Stimulated activated naive CD8-positive, alpha-beta T cell treated with anti-CD3 and anti-CD28 coated beads, Interleukin-15, amount 100 ng/mL, for 72 hours (primary cell): ENCODE data around the gene PTHLH.
A peak's percentile ranks its signal among the peaks of the same experiment; 100 is the strongest.

Source experiments
- ATAC-seq: fragments of 150-1000 bp; cut with Tn5 transposase; 2 replicates; pipeline ENCODE4 v1.10.0; 2021; ENCODE audit warnings: mild to moderate bottlenecking, moderate library complexity
- DNase-seq, 2 donors: peaks; one replicate each; pipeline ENCODE4 v3.0.0; 2021 to 2022
- H3K27ac Mint-ChIP-seq, 2 donors: one replicate each; pipeline ENCODE4 v1.8.0; 2022; ENCODE audit warnings: mild to moderate bottlenecking in 2 of 2, mixed read lengths in 2 of 2, moderate library complexity in 2 of 2
- H3K27me3 Mint-ChIP-seq: one replicate; pipeline ENCODE4 v1.8.0; 2022; ENCODE audit warnings: mixed read lengths
- H3K4me1 Mint-ChIP-seq: one replicate; pipeline ENCODE4 v1.8.0; 2022; ENCODE audit warnings: mild to moderate bottlenecking, mixed read lengths
- H3K4me3 Mint-ChIP-seq, 2 donors: one replicate each; pipeline ENCODE4 v1.8.0; 2022; ENCODE audit warnings: mild to moderate bottlenecking in 2 of 2, mixed read lengths in 2 of 2, moderate library complexity in 1 of 2
- H3K9me3 Mint-ChIP-seq, 2 donors: one replicate each; pipeline ENCODE4 v1.8.0; 2022; ENCODE audit warnings: mixed read lengths in 2 of 2

PTHLH gene

DNA sequence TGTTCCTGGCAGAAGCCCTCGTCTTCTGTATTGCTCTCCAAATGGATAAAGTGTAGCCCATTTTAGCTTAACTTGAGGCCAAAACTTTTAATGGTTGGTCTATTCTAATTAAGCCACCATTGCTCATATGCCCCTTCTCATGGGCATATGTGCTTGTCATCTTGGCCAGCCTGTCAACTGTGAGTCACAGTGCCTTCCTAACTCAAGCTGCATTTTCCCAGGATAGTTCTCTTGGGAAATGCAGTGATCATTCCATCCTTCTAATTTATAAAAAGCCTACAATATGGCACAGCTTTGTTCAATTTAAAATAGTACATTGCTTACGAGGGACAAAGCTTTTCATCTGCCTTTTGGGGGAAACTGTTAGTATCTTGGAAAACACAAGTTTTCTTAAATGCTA is 6.6 kb downstream of the PTHLH start:
- H3K4me3 Mint-ChIP-seq, result no peak overlapping the region
- no peak overlapping the region for H3K27ac Mint-ChIP-seq
- H3K9me3 Mint-ChIP-seq, result no peaks in the 10 kb centered on the region
- ATAC-seq (no peak), DNase-seq (no peak)
- peaks cover 20% of the 10 kb centered on the region for H3K4me1 Mint-ChIP-seq
- peaks cover 85% of the 10 kb centered on the region for H3K27me3 Mint-ChIP-seq

DNA sequence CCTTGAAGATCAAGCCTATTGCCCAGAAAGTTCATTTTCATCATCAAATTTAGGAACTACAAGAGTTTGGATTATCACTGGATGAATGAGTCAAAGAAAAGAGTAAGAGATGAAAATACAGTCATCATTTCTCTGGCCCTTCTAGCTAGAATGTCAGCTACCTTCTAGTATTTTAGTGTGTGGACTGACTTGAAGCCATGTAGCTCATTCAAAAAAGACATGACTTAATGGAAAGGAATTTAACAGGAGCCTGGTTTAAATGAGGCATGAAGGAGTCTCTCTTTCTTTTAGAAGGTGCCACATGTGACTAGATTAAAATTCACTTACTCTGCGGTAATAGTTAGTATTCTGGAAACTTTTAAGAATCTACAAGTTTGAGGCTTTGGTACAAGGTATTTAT is 7.1 kb downstream of the PTHLH start:
- Mint-ChIP-seq H3K27ac (no peak overlapping the region), H3K4me3 (no peak overlapping the region), H3K9me3 (no peaks in the 10 kb centered on the region), H3K27me3 (peaks cover 80% of the 10 kb centered on the region), H3K4me1 (peaks cover 15% of the 10 kb centered on the region)
- ATAC-seq (no peak), DNase-seq (no peak)

GRCh38 chr12:27964123-27964522 is 8.4 kb downstream of the PTHLH start:
- peaks cover 76% of the 10 kb centered on the region for H3K27me3 Mint-ChIP-seq
- H3K4me1 Mint-ChIP-seq, result peaks cover 5% of the 10 kb centered on the region
- no peak overlapping the region for H3K27ac Mint-ChIP-seq
- no peak overlapping the region for H3K4me3 Mint-ChIP-seq
- DNase-seq (no peak), ATAC-seq (no peak)
- no peaks in the 10 kb centered on the region for H3K9me3 Mint-ChIP-seq

GRCh38 chr12:27960821-27961220 is 11.7 kb downstream of the PTHLH start:
- Mint-ChIP-seq H3K27me3 (peaks cover 64% of the 10 kb centered on the region), H3K9me3 (no peaks in the 10 kb centered on the region), H3K27ac (no peak overlapping the region), H3K4me3 (no peak overlapping the region), H3K4me1 (no peaks in the 10 kb centered on the region)
- ATAC-seq (no peak), DNase-seq (no peak)

- H3K27me3 Mint-ChIP-seq, result peaks cover 42% of the 10 kb centered on the region
- DNase-seq (no peak), ATAC-seq (no peak)
- no peak overlapping the region for H3K4me3 Mint-ChIP-seq
- H3K4me1 Mint-ChIP-seq, result no peaks in the 10 kb centered on the region
- H3K27ac Mint-ChIP-seq, result no peak overlapping the region
- H3K9me3 Mint-ChIP-seq, result no peaks in the 10 kb centered on the region
These were observed 13.9 kb downstream of the PTHLH start for GRCh38 chr12:27958675-27959074.

GRCh38 chr12:27957366-27957765 is 15.2 kb downstream of the PTHLH start:
- ATAC-seq (no peak), DNase-seq (no peak)
- Mint-ChIP-seq H3K9me3 (no peaks in the 10 kb centered on the region), H3K27me3 (peaks cover 29% of the 10 kb centered on the region), H3K4me3 (no peak overlapping the region), H3K27ac (no peak overlapping the region), H3K4me1 (no peaks in the 10 kb centered on the region)

GRCh38 chr12:27953817-27954216 is 18.7 kb downstream of the PTHLH start:
- no peak for ATAC-seq
- Mint-ChIP-seq H3K4me3 (no peak overlapping the region), H3K27ac (no peak overlapping the region), H3K4me1 (no peaks in the 10 kb centered on the region), H3K27me3 (peaks cover 18% of the 10 kb centered on the region), H3K9me3 (no peaks in the 10 kb centered on the region)
- no peak for DNase-seq

- Mint-ChIP-seq H3K9me3 (no peaks in the 10 kb centered on the region), H3K4me3 (no peak overlapping the region), H3K4me1 (no peaks in the 10 kb centered on the region), H3K27ac (no peak overlapping the region), H3K27me3 (peaks cover 18% of the 10 kb centered on the region)
- ATAC-seq, result no peak
- no peak for DNase-seq
These were observed 19.2 kb downstream of the PTHLH start for GRCh38 chr12:27953348-27953747.

DNA sequence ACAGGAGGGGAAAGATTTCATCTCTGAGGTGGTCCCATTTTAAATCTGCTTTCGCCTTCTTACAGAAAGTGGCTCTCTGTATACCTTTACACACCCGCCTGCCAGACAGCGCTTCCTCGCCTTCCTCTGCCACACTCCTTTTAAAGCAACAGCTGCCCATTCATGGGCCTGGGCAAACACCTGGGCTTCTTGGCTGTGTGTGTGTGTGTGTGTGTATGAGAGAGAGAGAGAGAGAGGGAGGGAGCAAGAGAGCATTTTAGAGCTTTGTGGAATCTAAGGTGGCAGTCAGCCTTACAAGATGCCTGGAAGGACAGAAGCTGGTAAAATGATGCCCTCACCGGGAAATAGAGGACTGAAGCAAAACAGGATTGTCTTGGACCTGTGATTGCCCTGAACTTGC is 20.0 kb downstream of the PTHLH start:
- DNase-seq, result no peak
- no peak overlapping the region for H3K4me3 Mint-ChIP-seq
- H3K9me3 Mint-ChIP-seq, result no peaks in the 10 kb centered on the region
- H3K4me1 Mint-ChIP-seq, result no peaks in the 10 kb centered on the region
- peaks cover 19% of the 10 kb centered on the region for H3K27me3 Mint-ChIP-seq
- H3K27ac Mint-ChIP-seq, result no peak overlapping the region
- ATAC-seq, result no peak

GRCh38 chr12:27951898-27952297 is 20.6 kb downstream of the PTHLH start:
- DNase-seq, result no peak
- Mint-ChIP-seq H3K27ac (no peak overlapping the region), H3K9me3 (no peaks in the 10 kb centered on the region), H3K4me3 (no peak overlapping the region), H3K4me1 (no peaks in the 10 kb centered on the region), H3K27me3 (peaks cover 17% of the 10 kb centered on the region)
- no peak for ATAC-seq

GRCh38 chr12:27946421-27946820 is 26.1 kb downstream of the PTHLH start:
- ATAC-seq (no peak), DNase-seq (no peak)
- no peaks in the 10 kb centered on the region for H3K4me1 Mint-ChIP-seq
- H3K27ac Mint-ChIP-seq, result no peak overlapping the region
- peaks cover 41% of the 10 kb centered on the region for H3K27me3 Mint-ChIP-seq
- H3K4me3 Mint-ChIP-seq, result no peak overlapping the region
- no peaks in the 10 kb centered on the region for H3K9me3 Mint-ChIP-seq

GRCh38 chr12:27940756-27941402 is 31.7 kb downstream of the PTHLH start:
- H3K9me3 Mint-ChIP-seq, result no peaks in the 10 kb centered on the region
- no peak overlapping the region for H3K4me3 Mint-ChIP-seq
- no peak overlapping the region for H3K27ac Mint-ChIP-seq
- ATAC-seq, result peak; percentile 87
- no peaks in the 10 kb centered on the region for H3K4me1 Mint-ChIP-seq
- peak; percentile 63 to 76 for DNase-seq
- peaks cover 43% of the 10 kb centered on the region for H3K27me3 Mint-ChIP-seq

DNA sequence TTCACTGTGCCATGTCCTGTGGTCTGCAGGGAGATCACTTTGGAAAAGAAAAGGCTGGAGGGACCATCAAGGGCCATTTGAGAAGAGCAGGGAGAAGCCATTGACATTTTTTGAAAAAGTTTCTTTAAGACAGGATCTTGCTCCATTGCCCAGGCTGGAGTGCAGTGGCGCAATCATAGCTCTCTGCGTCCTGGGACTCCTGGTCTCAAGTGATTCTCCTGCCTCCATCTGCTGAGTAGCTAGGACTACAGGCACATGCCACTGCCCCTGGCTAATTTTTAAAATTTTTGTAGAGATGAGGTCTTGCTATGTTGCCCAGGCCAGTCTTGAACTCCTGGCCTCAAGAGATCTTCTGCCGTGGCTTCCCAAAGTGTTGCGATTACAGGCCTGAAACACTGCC is 32.3 kb downstream of the PTHLH start:
- no peaks in the 10 kb centered on the region for H3K9me3 Mint-ChIP-seq

DNA sequence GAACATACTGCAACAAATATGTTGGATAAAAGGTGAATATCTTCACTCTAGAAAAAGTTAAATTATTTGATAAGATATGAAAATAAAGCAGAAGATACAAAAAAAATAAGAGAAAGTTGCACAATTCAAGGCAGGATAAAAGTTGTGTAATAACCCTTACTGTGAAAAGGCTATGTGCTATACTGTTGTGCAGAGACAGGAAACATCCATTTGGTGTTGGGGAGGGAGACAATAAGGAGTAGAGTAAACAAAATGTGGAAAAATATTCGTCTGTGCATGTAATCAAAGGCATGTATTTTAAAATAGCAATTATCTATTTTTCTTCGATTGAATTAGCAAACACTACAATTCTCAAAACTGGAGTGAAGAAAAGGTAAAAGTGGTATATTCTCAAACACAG is 34.8 kb downstream of the PTHLH start:
- peaks cover 37% of the 10 kb centered on the region for H3K27me3 Mint-ChIP-seq
- DNase-seq (no peak), ATAC-seq (no peak)
- H3K4me3 Mint-ChIP-seq, result no peak overlapping the region
- H3K4me1 Mint-ChIP-seq, result no peaks in the 10 kb centered on the region
- no peak overlapping the region for H3K27ac Mint-ChIP-seq
- no peaks in the 10 kb centered on the region for H3K9me3 Mint-ChIP-seq

More for the DNA sequence above, 32.3 kb downstream of the PTHLH start:
- H3K27ac Mint-ChIP-seq, result no peak overlapping the region
- H3K27me3 Mint-ChIP-seq, result peaks cover 43% of the 10 kb centered on the region
- H3K4me3 Mint-ChIP-seq, result no peak overlapping the region
- DNase-seq, result no peak
- no peak for ATAC-seq
- H3K4me1 Mint-ChIP-seq, result no peaks in the 10 kb centered on the region

GRCh38 chr12:27936196-27936595 is 36.3 kb downstream of the PTHLH start:
- no peak overlapping the region for H3K4me3 Mint-ChIP-seq
- H3K27me3 Mint-ChIP-seq, result peaks cover 36% of the 10 kb centered on the region
- H3K9me3 Mint-ChIP-seq, result no peaks in the 10 kb centered on the region
- ATAC-seq, result no peak
- no peak overlapping the region for H3K27ac Mint-ChIP-seq
- H3K4me1 Mint-ChIP-seq, result no peaks in the 10 kb centered on the region
- no peak for DNase-seq

DNA sequence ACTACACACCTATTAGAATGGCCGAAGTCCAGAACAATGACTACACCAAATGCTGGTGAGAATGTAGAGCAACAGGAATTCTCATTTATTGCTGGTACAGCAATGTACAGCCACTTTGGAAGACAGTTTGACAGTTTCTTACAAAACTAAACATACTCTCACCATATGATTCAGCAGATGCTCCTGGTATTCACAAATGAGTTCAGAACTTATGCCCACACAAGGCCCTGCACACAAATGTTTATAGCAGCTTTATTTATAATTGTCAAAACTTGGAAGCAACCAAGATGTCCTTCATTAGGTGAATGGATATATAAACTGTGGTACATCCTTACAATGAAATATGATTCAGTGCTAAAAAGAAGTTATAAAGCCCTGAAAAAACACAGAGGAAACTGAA is 38.3 kb downstream of the PTHLH start:
- no peak for ATAC-seq
- no peak for DNase-seq
- no peak overlapping the region for H3K4me3 Mint-ChIP-seq
- no peaks in the 10 kb centered on the region for H3K4me1 Mint-ChIP-seq
- peaks cover 55% of the 10 kb centered on the region for H3K27me3 Mint-ChIP-seq
- H3K27ac Mint-ChIP-seq, result no peak overlapping the region
- no peaks in the 10 kb centered on the region for H3K9me3 Mint-ChIP-seq

GRCh38 chr12:27931390-27931789 is 41.1 kb downstream of the PTHLH start:
- peak; percentile 72 for ATAC-seq
- no peak for DNase-seq
- H3K27ac Mint-ChIP-seq, result no peak overlapping the region
- no peaks in the 10 kb centered on the region for H3K9me3 Mint-ChIP-seq
- peaks cover 52% of the 10 kb centered on the region for H3K27me3 Mint-ChIP-seq
- no peak overlapping the region for H3K4me3 Mint-ChIP-seq
- H3K4me1 Mint-ChIP-seq, result no peaks in the 10 kb centered on the region
